Panc1 (cell line): ENCODE results near the gene HES6. TPM values are rescaled to one million over a fixed set of nuclear protein-coding genes. Genes with fewer than 3 reads are reported as not detected.

Source experiments
- ATAC-seq: fragments of 200-7000 bp; cut with Tn5 transposase; 2 replicates; pipeline ENCODE4 v1.9.1; 2020; ENCODE audit warnings: mild to moderate bottlenecking, moderate library complexity
- BruUV-seq: library from RNA; stranded (reverse); fragments of 400-500 nt; replicated peaks from 2 replicates; lab custom pipeline; 2021; lab: Mats Ljungman, UMichigan
- CTCF ChIA-PET: fragments of 300-600 bp; sonication (Branson Sonifier 250); formaldehyde crosslinking; loops from one replicate; lab custom pipeline; 2022; ENCODE audit warnings: antibody characterized with exemption; lab: Charles Lee
- POLR2A ChIA-PET: fragments of 300-600 bp; sonication (Branson Sonifier 250); formaldehyde crosslinking; loops from one replicate; lab custom pipeline; 2022; ENCODE audit warnings: antibody characterized with exemption; lab: Charles Lee
- DNase-seq: peaks from one replicate; pipeline ENCODE4 v3.0.0-alpha.2; 2010; ENCODE audit warnings: low read depth, low spot score
- H3K27ac ChIP-seq: 2 replicates; pipeline ENCODE4 v1.5.1; 2011; ENCODE audit warnings: mild to moderate bottlenecking, low read length, inconsistent platforms
- H3K27me3 ChIP-seq: fragments of 200-500 bp; sonication (Bioruptor generic); 2 replicates; pipeline ENCODE4 v1.6.0; 2014; ENCODE audit warnings: low read length, inconsistent platforms; ENCODE audit not compliant: control insufficient read depth, insufficient read depth
- H3K36me3 ChIP-seq: fragments of 200-500 bp; sonication (Bioruptor generic); 2 replicates; pipeline ENCODE4 v1.5.1; 2014; ENCODE audit warnings: inconsistent platforms, mild to moderate bottlenecking, low read length, moderate library complexity; ENCODE audit not compliant: control insufficient read depth, insufficient read depth
- H3K4me1 ChIP-seq: 2 replicates; pipeline ENCODE4 v1.5.1; 2011; ENCODE audit warnings: inconsistent platforms, mild to moderate bottlenecking, low read length, moderate library complexity; ENCODE audit not compliant: control insufficient read depth, insufficient read depth
- H3K4me3 ChIP-seq, 2 experiments: 2 replicates each; pipeline ENCODE4 v1.5.1; 2011 to 2012; ENCODE audit warnings: low read depth in 2 of 2, low read length in 2 of 2, mild to moderate bottlenecking in 2 of 2, inconsistent platforms in 1 of 2, moderate library complexity in 1 of 2
- H3K9me3 ChIP-seq: fragments of 200-500 bp; sonication (Bioruptor generic); 2 replicates; pipeline ENCODE4 v1.5.1; 2014; ENCODE audit warnings: low read depth, mild to moderate bottlenecking, inconsistent platforms, low read length, moderate library complexity; ENCODE audit not compliant: control insufficient read depth, insufficient read depth
- POLR2AphosphoS5 ChIP-seq: IDR thresholded peaks from 2 replicates; pipeline ENCODE4 v1.6.1; 2012; ENCODE audit warnings: mild to moderate bottlenecking, low read depth, low read length, moderate library complexity
- SIN3A ChIP-seq: IDR thresholded peaks from 2 replicates; pipeline ENCODE4 v1.6.1; 2012; ENCODE audit warnings: low read depth, mild to moderate bottlenecking, low read length, moderate library complexity, borderline replicate concordance; ENCODE audit not compliant: insufficient read depth
- TCF7L2 ChIP-seq: IDR thresholded peaks from 2 replicates; pipeline ENCODE4 v1.6.1; 2011; ENCODE audit warnings: mild to moderate bottlenecking, low read depth, low read length, inconsistent platforms
- in situ Hi-C: cut with HindIII; loops from 2 replicates; pipeline ENCODE4 v1.10.0; 2016; ENCODE audit warnings: low sequenced_read_pairs, low pct_unique_long_range_greater_than_20kb
- intact Hi-C: fragments of 100-400 bp; cut with micrococcal nuclease; formaldehyde crosslinking; loops from one replicate; pipeline ENCODE4 v1.10.0; 2022; ENCODE audit not compliant: unreplicated experiment
- total RNA-seq: library from RNA; stranded (reverse); gene quantifications from one replicate; pipeline ENCODE4 v1.2.1, GENCODE V29; 2021; ENCODE audit not compliant: unreplicated experiment
- TF ChIP-seq, protein P1 (sequence below), 2 experiments: IDR thresholded peaks; 2 replicates each; pipeline ENCODE4 v1.6.1; 2011 to 2012; ENCODE audit warnings: low read depth in 2 of 2, control low read depth in 1 of 2, low read length in 1 of 2, mild to moderate bottlenecking in 1 of 2, moderate library complexity in 1 of 2; ENCODE audit not compliant: insufficient read depth in 1 of 2
- TF ChIP-seq, protein P2 (sequence below): fragments of 450-650 bp; IDR thresholded peaks from 2 replicates; pipeline ENCODE4 v1.5.1; 2017; ENCODE audit warnings: mild to moderate bottlenecking

HES6 gene
- total RNA-seq, 1 experiment from 2014 or later = 42.0 TPM

DNA sequence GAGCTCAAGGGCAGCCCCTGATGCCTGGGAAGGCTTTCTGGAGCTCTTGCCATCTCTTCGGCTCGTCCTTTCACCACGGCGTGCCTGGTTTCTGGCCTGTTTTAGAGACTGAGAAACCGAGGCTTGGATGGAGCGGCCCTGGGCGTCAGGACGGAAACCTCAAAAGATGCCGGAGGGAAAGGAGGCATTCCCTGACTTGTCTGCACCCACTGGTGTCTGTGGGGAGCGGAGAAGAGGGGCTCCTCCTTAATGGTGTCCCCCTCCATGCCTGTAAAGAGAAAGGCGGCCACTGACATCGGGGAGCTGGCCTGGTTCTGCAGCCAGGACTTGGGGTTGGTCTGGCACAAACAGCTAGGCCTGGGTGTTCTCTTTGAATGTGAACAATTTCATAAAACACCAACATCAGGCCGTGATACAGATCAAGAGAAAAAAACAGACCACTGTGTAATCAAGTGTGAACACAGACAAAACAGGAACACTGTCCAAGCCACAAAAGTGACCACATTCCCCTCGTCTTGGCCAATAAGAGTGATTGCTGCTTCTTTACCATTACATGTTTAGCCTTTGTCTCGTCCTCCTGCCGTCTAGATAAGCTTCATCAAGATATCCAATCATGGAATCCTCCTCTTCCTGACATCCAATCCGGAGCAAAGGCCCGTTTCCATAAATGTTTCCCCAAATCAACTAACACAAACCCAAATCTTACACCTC is 35.7 kb downstream of the HES6 start:
- DNase-seq (no peak), ATAC-seq (peak; percentile 57)
- intact Hi-C loops = no loop called here
- H3K27ac ChIP-seq = peak overlapping the region; percentile 99
- peak overlapping the region; percentile 69 to 74 for H3K4me3 ChIP-seq
- in situ Hi-C loops = no loop called here
- H3K4me1 ChIP-seq = peaks cover 24% of the 10 kb centered on the region
- H3K36me3 ChIP-seq = no peaks in the 10 kb centered on the region
- ChIA-PET CTCF (interaction anchor here (0.8 kb wide), 1 partner anchor 98 kb away, joined by 3 read pairs; no protein-coding TSS in a partner anchor), POLR2A (interaction anchor here (0.5 kb wide), 1 partner anchor 257 kb away, joined by 3 read pairs; no protein-coding TSS in a partner anchor)
- TSS peak; percentile 87 for BruUV-seq
- H3K27me3 ChIP-seq = peaks cover 3% of the 10 kb centered on the region; the same call in 1 of the 2 replicates
- TF ChIP-seq POLR2AphosphoS5 (no peak), TCF7L2 (no peak), SIN3A (no peak)
- TF ChIP-seq, protein P1, sequence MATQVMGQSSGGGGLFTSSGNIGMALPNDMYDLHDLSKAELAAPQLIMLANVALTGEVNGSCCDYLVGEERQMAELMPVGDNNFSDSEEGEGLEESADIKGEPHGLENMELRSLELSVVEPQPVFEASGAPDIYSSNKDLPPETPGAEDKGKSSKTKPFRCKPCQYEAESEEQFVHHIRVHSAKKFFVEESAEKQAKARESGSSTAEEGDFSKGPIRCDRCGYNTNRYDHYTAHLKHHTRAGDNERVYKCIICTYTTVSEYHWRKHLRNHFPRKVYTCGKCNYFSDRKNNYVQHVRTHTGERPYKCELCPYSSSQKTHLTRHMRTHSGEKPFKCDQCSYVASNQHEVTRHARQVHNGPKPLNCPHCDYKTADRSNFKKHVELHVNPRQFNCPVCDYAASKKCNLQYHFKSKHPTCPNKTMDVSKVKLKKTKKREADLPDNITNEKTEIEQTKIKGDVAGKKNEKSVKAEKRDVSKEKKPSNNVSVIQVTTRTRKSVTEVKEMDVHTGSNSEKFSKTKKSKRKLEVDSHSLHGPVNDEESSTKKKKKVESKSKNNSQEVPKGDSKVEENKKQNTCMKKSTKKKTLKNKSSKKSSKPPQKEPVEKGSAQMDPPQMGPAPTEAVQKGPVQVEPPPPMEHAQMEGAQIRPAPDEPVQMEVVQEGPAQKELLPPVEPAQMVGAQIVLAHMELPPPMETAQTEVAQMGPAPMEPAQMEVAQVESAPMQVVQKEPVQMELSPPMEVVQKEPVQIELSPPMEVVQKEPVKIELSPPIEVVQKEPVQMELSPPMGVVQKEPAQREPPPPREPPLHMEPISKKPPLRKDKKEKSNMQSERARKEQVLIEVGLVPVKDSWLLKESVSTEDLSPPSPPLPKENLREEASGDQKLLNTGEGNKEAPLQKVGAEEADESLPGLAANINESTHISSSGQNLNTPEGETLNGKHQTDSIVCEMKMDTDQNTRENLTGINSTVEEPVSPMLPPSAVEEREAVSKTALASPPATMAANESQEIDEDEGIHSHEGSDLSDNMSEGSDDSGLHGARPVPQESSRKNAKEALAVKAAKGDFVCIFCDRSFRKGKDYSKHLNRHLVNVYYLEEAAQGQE (IDR thresholded peaks at IDR 0.05; ENCODE audit: insufficient read depth in 1 of 2, low read depth in 2 of 2, low read length in 1 of 2) = no peak
- TF ChIP-seq, protein P2, sequence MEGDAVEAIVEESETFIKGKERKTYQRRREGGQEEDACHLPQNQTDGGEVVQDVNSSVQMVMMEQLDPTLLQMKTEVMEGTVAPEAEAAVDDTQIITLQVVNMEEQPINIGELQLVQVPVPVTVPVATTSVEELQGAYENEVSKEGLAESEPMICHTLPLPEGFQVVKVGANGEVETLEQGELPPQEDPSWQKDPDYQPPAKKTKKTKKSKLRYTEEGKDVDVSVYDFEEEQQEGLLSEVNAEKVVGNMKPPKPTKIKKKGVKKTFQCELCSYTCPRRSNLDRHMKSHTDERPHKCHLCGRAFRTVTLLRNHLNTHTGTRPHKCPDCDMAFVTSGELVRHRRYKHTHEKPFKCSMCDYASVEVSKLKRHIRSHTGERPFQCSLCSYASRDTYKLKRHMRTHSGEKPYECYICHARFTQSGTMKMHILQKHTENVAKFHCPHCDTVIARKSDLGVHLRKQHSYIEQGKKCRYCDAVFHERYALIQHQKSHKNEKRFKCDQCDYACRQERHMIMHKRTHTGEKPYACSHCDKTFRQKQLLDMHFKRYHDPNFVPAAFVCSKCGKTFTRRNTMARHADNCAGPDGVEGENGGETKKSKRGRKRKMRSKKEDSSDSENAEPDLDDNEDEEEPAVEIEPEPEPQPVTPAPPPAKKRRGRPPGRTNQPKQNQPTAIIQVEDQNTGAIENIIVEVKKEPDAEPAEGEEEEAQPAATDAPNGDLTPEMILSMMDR = no peak
- H3K9me3 ChIP-seq = no peaks in the 10 kb centered on the region

DNA sequence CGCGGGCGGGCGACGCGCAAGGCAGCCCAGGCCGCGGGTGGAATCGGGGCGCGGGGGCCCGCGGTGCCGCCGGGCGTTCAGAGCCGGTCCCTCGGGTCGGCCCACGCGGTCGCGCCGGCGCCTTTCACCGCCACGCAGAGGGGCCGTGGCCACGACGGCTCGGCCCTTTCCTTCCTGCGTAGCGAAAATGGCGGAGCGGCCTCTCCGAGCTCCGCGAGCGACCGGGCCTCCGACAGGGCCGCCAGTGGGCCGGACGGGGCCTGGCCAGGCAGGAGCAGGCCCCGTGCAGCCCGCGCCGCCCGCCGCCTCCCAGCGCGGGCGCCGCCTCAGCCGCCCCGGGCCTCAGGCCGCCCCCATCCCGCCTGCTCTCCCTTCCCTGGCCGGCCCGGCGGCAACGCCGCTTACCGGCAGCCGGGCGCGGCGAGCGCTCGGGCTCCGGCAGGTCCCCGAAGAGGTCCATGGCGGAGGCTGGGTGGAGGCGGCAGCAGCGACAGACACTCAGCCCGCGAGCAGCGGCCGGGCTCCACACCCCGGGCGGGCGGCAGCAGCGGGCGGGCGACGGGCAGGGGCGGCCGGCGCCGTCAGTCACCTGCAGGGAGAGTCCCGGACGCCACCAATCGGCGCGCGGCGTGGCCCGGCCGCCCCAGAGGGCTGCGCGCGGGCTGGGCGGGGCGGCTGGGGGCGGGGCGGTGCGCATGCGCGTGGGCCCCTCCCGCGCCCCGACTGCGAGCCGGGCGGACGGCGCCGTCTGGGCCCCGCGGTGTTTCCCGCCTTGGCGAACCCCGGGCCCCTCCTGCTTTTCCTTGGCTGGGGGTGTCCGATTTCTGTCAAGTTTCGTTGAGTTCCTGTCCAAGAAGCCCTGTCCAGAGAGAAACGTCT is 36.5 kb downstream of the HES6 start, which contains the start of gene ILKAP:
TSS of gene ILKAP (minus strand) at position 602 of the 879 bp plus-strand sequence. CDS start at position 460, 142 bp downstream.
- intact Hi-C loops = no loop called here
- H3K9me3 ChIP-seq = no peaks in the 10 kb centered on the region
- no TSS peak for BruUV-seq
- CTCF ChIA-PET = interaction anchor here (0.8 kb wide), 1 partner anchor 97 kb away, joined by 3 read pairs; no protein-coding TSS in a partner anchor
- in situ Hi-C loops = no loop called here
- H3K36me3 ChIP-seq = no peaks in the 10 kb centered on the region
- ATAC-seq (peak; percentile 99), DNase-seq (no peak)
- H3K4me3 ChIP-seq = peak within 1 kb of the TSS; percentile 69 to 97
- H3K27me3 ChIP-seq = no peaks in the 10 kb centered on the region
- POLR2A ChIA-PET = interaction anchor here (0.5 kb wide), 1 partner anchor 256 kb away, joined by 3 read pairs; no protein-coding TSS in a partner anchor
- TF ChIP-seq TCF7L2 (no peak), POLR2AphosphoS5 (peak; percentile 70), SIN3A (peak; percentile 49; the same call in 1 of the 2 replicates)
- TF ChIP-seq, protein P1 (IDR thresholded peaks at IDR 0.05; ENCODE audit: insufficient read depth in 1 of 2, low read depth in 2 of 2, low read length in 1 of 2) = no peak
- TF ChIP-seq, protein P2 = no peak
- H3K27ac ChIP-seq = peak within 1 kb of the TSS; percentile 99
- H3K4me1 ChIP-seq = peaks cover 28% of the 10 kb centered on the region
